PC-3 (cell line): ENCODE results near the gene CMTM4. TPM values are rescaled to one million over a fixed set of nuclear protein-coding genes. Genes with fewer than 3 reads are reported as not detected.

Experiments used
- ATAC-seq: fragments of 200-7000 bp; cut with Tn5 transposase; 2 replicates; pipeline ENCODE4 v1.9.1; 2020; ENCODE audit warnings: mild to moderate bottlenecking, moderate library complexity
- BruUV-seq: library from RNA; stranded (reverse); fragments of 400-500 nt; replicated peaks from 2 replicates; lab custom pipeline; 2021; lab: Mats Ljungman, UMichigan
- CTCF ChIA-PET: fragments of 300-600 bp; sonication (Branson Sonifier 250); formaldehyde crosslinking; loops from one replicate; lab custom pipeline; 2022; ENCODE audit warnings: antibody characterized with exemption; lab: Charles Lee
- POLR2A ChIA-PET: fragments of 300-600 bp; sonication (Branson Sonifier 250); formaldehyde crosslinking; loops from one replicate; lab custom pipeline; 2022; ENCODE audit warnings: antibody characterized with exemption; ENCODE audit not compliant: unreplicated experiment; lab: Charles Lee
- DNase-seq: peaks from one replicate; pipeline ENCODE4 v3.0.0-alpha.2; 2015
- H2AFZ ChIP-seq: fragments of 300-600 bp; sonication (generic); 2 replicates; pipeline ENCODE4 v1.6.0; 2016; ENCODE audit warnings: antibody characterized with exemption, low read length
- H3F3A ChIP-seq: fragments of 300-600 bp; sonication (generic); one replicate; pipeline ENCODE4 v1.6.0; 2017; ENCODE audit warnings: antibody characterized with exemption, low read length, control low read depth, mild to moderate bottlenecking; ENCODE audit not compliant: unreplicated experiment
- H3K27ac ChIP-seq: fragments of 300-600 bp; sonication (generic); 2 replicates; pipeline ENCODE4 v1.5.1; 2016; ENCODE audit warnings: mild to moderate bottlenecking, low read length
- H3K27me3 ChIP-seq: fragments of 300-600 bp; sonication (generic); 2 replicates; pipeline ENCODE4 v1.6.1; 2016; ENCODE audit warnings: low read length, mixed read lengths
- H3K36me3 ChIP-seq: fragments of 300-600 bp; sonication (generic); 2 replicates; pipeline ENCODE4 v1.6.1; 2016; ENCODE audit warnings: low read depth, mixed run types, low read length, mixed read lengths
- H3K4me1 ChIP-seq: fragments of 300-600 bp; sonication (generic); 2 replicates; pipeline ENCODE4 v1.5.1; 2016; ENCODE audit warnings: low read length; ENCODE audit not compliant: insufficient read depth
- H3K4me2 ChIP-seq: fragments of 300-600 bp; sonication (generic); 2 replicates; pipeline ENCODE4 v1.6.0; 2016; ENCODE audit warnings: low read length
- H3K4me3 ChIP-seq: fragments of 300-600 bp; sonication (generic); 2 replicates; pipeline ENCODE4 v1.5.1; 2016; ENCODE audit warnings: mild to moderate bottlenecking, low read length, mixed read lengths
- H3K79me2 ChIP-seq: fragments of 300-600 bp; sonication (generic); 2 replicates; pipeline ENCODE4 v1.6.1; 2017; ENCODE audit warnings: low read length, mixed read lengths
- H3K9ac ChIP-seq: fragments of 300-600 bp; sonication (generic); 2 replicates; pipeline ENCODE4 v1.6.0; 2016; ENCODE audit warnings: mild to moderate bottlenecking, low read length
- H3K9me2 ChIP-seq: fragments of 300-600 bp; sonication (generic); replicated peaks from 2 replicates; pipeline ENCODE4 v1.6.1; 2016; ENCODE audit warnings: mixed run types, low read length, mixed read lengths
- H3K9me3 ChIP-seq: fragments of 300-600 bp; sonication (generic); 2 replicates; pipeline ENCODE4 v1.6.1; 2016; ENCODE audit warnings: low read length, mixed read lengths
- H4K20me1 ChIP-seq: fragments of 300-600 bp; sonication (generic); 2 replicates; pipeline ENCODE4 v1.6.1; 2016; ENCODE audit warnings: low read length, mixed read lengths
- CTCF ChIP-seq: fragments of 300-600 bp; sonication (generic); conservative IDR thresholded peaks from 2 replicates; pipeline ENCODE4 v1.5.1; 2017; ENCODE audit warnings: antibody characterized with exemption, low read depth, mild to moderate bottlenecking, low read length
- EZH2 ChIP-seq: fragments of 300-600 bp; sonication (generic); IDR thresholded peaks from one replicate; pipeline ENCODE4 v1.6.1; 2017; ENCODE audit warnings: antibody characterized with exemption, mild to moderate bottlenecking, low read length; ENCODE audit not compliant: unreplicated experiment
- EZH2phosphoT487 ChIP-seq: fragments of 300-600 bp; sonication (generic); IDR thresholded peaks from 2 replicates; pipeline ENCODE4 v1.6.1; 2018; ENCODE audit warnings: mild to moderate bottlenecking, antibody characterized with exemption, low read length, borderline replicate concordance
- intact Hi-C: fragments of 100-400 bp; cut with micrococcal nuclease; formaldehyde crosslinking; loops from 2 replicates; pipeline ENCODE4 v1.9.0; 2023
- total RNA-seq: library from RNA; depleted of rRNA; stranded (reverse); fragments of >200 nt; gene quantifications from 2 replicates; pipeline ENCODE4 v1.2.3, GENCODE V29; 2014

CMTM4 gene
- total RNA-seq, 1 experiment from 2014 or later: 16.9 TPM

- DNase-seq: no peak
- H3K9ac ChIP-seq: no peak overlapping the region
- H3K79me2 ChIP-seq: no peaks in the 10 kb centered on the region
- TF ChIP-seq CTCF (no peak), EZH2phosphoT487 (no peak), EZH2 (no peak)
- no TSS peak for BruUV-seq
- H3K36me3 ChIP-seq: no peaks in the 10 kb centered on the region
- no peaks in the 10 kb centered on the region for H3K9me2 ChIP-seq
- no peaks in the 10 kb centered on the region for H3F3A ChIP-seq
- no peaks in the 10 kb centered on the region for H4K20me1 ChIP-seq
- H3K27me3 ChIP-seq: no peaks in the 10 kb centered on the region
- H3K9me3 ChIP-seq: no peaks in the 10 kb centered on the region
- no peak for ATAC-seq
- H3K27ac ChIP-seq: no peak overlapping the region
- ChIA-PET CTCF (no interaction called here), POLR2A (no interaction called here)
- no peak overlapping the region for H2AFZ ChIP-seq
- H3K4me1 ChIP-seq: no peaks in the 10 kb centered on the region
- H3K4me3 ChIP-seq: no peak overlapping the region
- intact Hi-C loops: no loop called here
- H3K4me2 ChIP-seq: no peak overlapping the region
These were observed 55.7 kb downstream of the CMTM4 start for GRCh38 chr16:66640724-66641314.

DNA sequence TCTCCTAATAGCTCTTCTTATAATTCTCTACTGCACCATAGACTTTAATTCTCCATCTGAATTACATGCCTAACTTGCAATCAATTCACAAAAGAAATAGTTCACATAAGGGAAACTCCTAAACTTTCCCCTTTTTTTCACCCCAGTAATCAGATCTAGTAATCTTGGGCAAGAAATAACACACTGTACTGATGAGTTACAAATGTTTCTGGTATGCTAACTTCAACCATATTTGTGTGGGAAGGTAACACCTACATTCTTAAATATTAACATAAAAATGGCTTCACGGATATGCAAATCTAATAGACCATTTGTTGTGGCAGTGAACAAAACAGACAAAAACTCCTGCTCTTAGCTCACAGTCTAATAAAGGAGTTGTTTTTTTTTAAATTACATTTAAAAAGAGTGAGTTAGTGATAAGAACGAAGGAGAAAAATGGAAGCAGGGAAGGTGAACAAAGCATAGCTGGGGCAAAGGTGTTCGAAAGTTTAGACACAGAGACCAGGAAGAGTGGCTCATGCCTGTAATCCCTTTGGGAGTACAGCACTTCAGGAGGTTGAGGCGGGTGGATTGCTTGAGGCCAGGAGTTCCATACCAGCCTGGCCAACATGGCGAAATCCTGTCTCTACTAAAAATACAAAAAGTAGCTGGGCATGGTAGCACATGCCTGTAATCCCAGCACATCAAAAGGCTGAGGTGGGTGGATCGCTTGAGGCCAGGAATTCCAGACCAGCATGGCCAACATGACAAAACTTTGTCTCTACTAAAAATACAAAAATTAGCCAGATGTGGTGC, 57.3 kb downstream of the CMTM4 start:
- Histone ChIP-seq H4K20me1 (no peaks in the 10 kb centered on the region), H3K9me3 (no peaks in the 10 kb centered on the region), H3K79me2 (no peaks in the 10 kb centered on the region), H3K4me2 (no peak overlapping the region), H3F3A (no peaks in the 10 kb centered on the region), H3K4me1 (no peaks in the 10 kb centered on the region), H3K4me3 (no peak overlapping the region), H2AFZ (no peak overlapping the region), H3K9me2 (no peaks in the 10 kb centered on the region), H3K27ac (no peak overlapping the region), H3K36me3 (no peaks in the 10 kb centered on the region), H3K9ac (no peak overlapping the region), H3K27me3 (no peaks in the 10 kb centered on the region)
- intact Hi-C loops: no loop called here
- BruUV-seq: no TSS peak
- ATAC-seq: no peak
- no peak for DNase-seq
- CTCF ChIA-PET: no interaction called here
- TF ChIP-seq CTCF (no peak), EZH2phosphoT487 (no peak), EZH2 (no peak)
- POLR2A ChIA-PET: no interaction called here

DNA sequence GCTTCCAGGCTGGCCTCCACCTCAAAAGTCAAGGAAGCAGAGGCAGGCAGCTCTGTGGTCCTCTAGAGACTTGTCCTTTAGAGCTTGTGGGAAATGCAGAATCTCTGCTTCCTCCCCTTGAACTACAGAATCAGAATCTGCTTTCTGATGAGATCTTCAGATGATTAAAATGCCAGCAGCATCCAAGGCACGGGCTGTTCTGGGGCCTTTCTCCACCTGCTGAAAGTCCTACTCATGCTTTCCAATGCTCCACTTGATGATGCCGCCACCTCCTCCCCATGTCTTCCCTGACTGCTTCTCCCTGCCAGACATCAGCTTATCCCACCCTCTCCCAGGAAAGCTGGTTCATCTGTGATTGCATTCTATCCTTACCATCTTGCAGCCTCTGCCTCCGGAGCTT, 58.7 kb downstream of the CMTM4 start:
- DNase-seq (no peak), ATAC-seq (no peak)
- Histone ChIP-seq H3K27ac (no peak overlapping the region), H2AFZ (no peak overlapping the region), H3K79me2 (no peaks in the 10 kb centered on the region), H3K4me3 (no peak overlapping the region), H3K9ac (no peak overlapping the region), H3K4me1 (no peaks in the 10 kb centered on the region), H3K36me3 (no peaks in the 10 kb centered on the region), H3K9me2 (no peaks in the 10 kb centered on the region), H3F3A (no peaks in the 10 kb centered on the region), H3K27me3 (no peaks in the 10 kb centered on the region), H4K20me1 (no peaks in the 10 kb centered on the region), H3K9me3 (no peaks in the 10 kb centered on the region), H3K4me2 (no peak overlapping the region)
- TF ChIP-seq EZH2 (no peak), EZH2phosphoT487 (no peak), CTCF (no peak)
- CTCF ChIA-PET: no interaction called here
- BruUV-seq: no TSS peak
- intact Hi-C loops: no loop called here
- POLR2A ChIA-PET: interaction anchor here (0.6 kb wide), 1 partner anchor 100 kb away, joined by 9 read pairs; no protein-coding TSS in a partner anchor
